Forelimb muscle (tissue), 1 donor: ENCODE results near the gene C1orf174. TPM values are rescaled to one million over a fixed set of nuclear protein-coding genes. Genes with fewer than 3 reads are reported as not detected.

Experiments used
- polyA plus RNA-seq: library from polyadenylated mRNA; unstranded; fragments of 120-200 nt; gene quantifications from one replicate; pipeline ENCODE4 v1.2.1, GENCODE V29; 2013; ENCODE audit not compliant: insufficient read length

Gene C1orf174
- polyA plus RNA-seq, 1 donor: 14.7 TPM

Other genes starting within 250 kb of the C1orf174 start
- gene TP73, start 247.8 kb downstream of the C1orf174 start, polyA plus RNA-seq: 1.0 TPM
- gene CCDC27, start 147.8 kb downstream of the C1orf174 start, polyA plus RNA-seq: 0.19 TPM
- gene SMIM1, start 127.5 kb downstream of the C1orf174 start, polyA plus RNA-seq: 3.1 TPM
- gene LRRC47, start 103.8 kb downstream of the C1orf174 start, polyA plus RNA-seq: 49.1 TPM
- gene CEP104, start 43.1 kb downstream of the C1orf174 start, polyA plus RNA-seq: 19.7 TPM
- gene DFFB, start 42.8 kb downstream of the C1orf174 start, polyA plus RNA-seq: 4.6 TPM